OCI-LY1 (cell line): ENCODE measurements around the gene SCYGR3.
A peak's percentile ranks its signal among the peaks of the same experiment; 100 is the strongest.

ENCODE experiments used
- H2AFZ ChIP-seq: fragments of 200-600 bp; sonication (generic), shearing (Covaris generic); 2 replicates; pipeline ENCODE4 v1.6.0; 2014; ENCODE audit warnings: antibody characterized with exemption, mild to moderate bottlenecking, low read length
- H3F3A ChIP-seq: fragments of 200-600 bp; sonication (generic), shearing (Covaris generic); 2 replicates; pipeline ENCODE4 v1.6.0; 2014; ENCODE audit warnings: mild to moderate bottlenecking, antibody characterized with exemption, low read length, moderate library complexity; ENCODE audit not compliant: insufficient read depth
- H3K27ac ChIP-seq: fragments of 200-600 bp; sonication (generic); 2 replicates; pipeline ENCODE4 v1.5.1; 2014; ENCODE audit warnings: low read length, mixed run types, mild to moderate bottlenecking, low read depth; ENCODE audit not compliant: poor library complexity, severe bottlenecking
- H3K27me3 ChIP-seq: fragments of 200-600 bp; sonication (generic); 2 replicates; pipeline ENCODE4 v1.6.0; 2014; ENCODE audit warnings: antibody characterized with exemption, mild to moderate bottlenecking, low read length, moderate library complexity; ENCODE audit not compliant: insufficient read depth
- H3K36me3 ChIP-seq: fragments of 200-600 bp; sonication (generic); 2 replicates; pipeline ENCODE4 v1.6.1; 2014; ENCODE audit warnings: mild to moderate bottlenecking, antibody characterized with exemption, low read length, moderate library complexity, mixed read lengths; ENCODE audit not compliant: insufficient read depth
- H3K4me1 ChIP-seq: fragments of 200-600 bp; sonication (generic); 2 replicates; pipeline ENCODE4 v1.5.1; 2014; ENCODE audit warnings: mild to moderate bottlenecking, low read length, moderate library complexity; ENCODE audit not compliant: insufficient read depth, severe bottlenecking
- H3K4me2 ChIP-seq: fragments of 200-600 bp; sonication (generic), shearing (Covaris generic); 2 replicates; pipeline ENCODE4 v1.6.1; 2014; ENCODE audit warnings: low read length
- H3K4me3 ChIP-seq: fragments of 200-600 bp; sonication (generic); 2 replicates; pipeline ENCODE4 v1.5.1; 2014; ENCODE audit warnings: low read length, low read depth, mild to moderate bottlenecking, mixed read lengths; ENCODE audit not compliant: poor library complexity, severe bottlenecking
- H3K79me2 ChIP-seq: fragments of 200-600 bp; shearing (Covaris generic); 2 replicates; pipeline ENCODE4 v1.6.1; 2016; ENCODE audit warnings: mixed run types, low read length, mixed read lengths; ENCODE audit not compliant: insufficient read depth
- H3K9ac ChIP-seq: fragments of 200-600 bp; sonication (generic), shearing (Covaris generic); 2 replicates; pipeline ENCODE4 v1.6.1; 2014; ENCODE audit warnings: mild to moderate bottlenecking, low read length, mixed read lengths
- H3K9me2 ChIP-seq: fragments of 200-600 bp; sonication (generic), shearing (Covaris generic); 2 replicates; pipeline ENCODE4 v1.6.1; 2014; ENCODE audit warnings: low read depth, mild to moderate bottlenecking, low read length, mixed read lengths
- H3K9me3 ChIP-seq: fragments of 200-600 bp; shearing (Covaris generic); 2 replicates; pipeline ENCODE4 v1.6.1; 2014; ENCODE audit warnings: low read length, mixed read lengths
- H4K20me1 ChIP-seq: fragments of 200-600 bp; sonication (generic), shearing (Covaris generic); 2 replicates; pipeline ENCODE4 v1.6.0; 2016; ENCODE audit warnings: mild to moderate bottlenecking, low read length; ENCODE audit not compliant: insufficient read depth
- CTCF ChIP-seq: fragments of 200-600 bp; sonication (generic), shearing (Covaris generic); IDR thresholded peaks from 2 replicates; pipeline ENCODE4 v1.5.1; 2017; ENCODE audit warnings: mild to moderate bottlenecking, antibody characterized with exemption, low read length, moderate library complexity, mixed read lengths
- EZH2 ChIP-seq: fragments of 200-600 bp; sonication (generic), shearing (Covaris generic); IDR thresholded peaks from 2 replicates; pipeline ENCODE4 v1.8.0; 2017; ENCODE audit warnings: borderline replicate concordance, mixed run types, mild to moderate bottlenecking, antibody characterized with exemption, low read length, moderate library complexity, mixed read lengths

SCYGR3 gene

DNA sequence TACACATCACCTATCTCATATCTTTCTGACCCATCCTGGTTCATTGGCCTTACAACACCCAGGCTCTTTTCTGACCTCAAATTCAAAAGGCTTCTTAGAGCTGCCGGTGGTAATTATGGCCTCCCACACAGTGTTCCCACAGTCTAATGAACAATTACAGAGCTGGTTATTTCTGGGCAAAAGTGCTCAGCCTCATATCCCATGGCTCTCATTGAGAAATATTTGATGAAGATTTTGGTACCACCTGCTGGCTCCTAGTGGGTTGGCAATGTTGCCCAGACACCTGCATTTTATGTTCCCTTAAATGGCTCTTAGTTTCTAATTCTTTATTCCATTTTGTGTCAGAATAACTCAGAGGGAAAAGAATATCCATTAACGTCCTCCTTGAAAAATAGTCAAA is 36.0 kb downstream of the SCYGR3 start:
- no peak overlapping the region for H2AFZ ChIP-seq
- no peak overlapping the region for H3K27ac ChIP-seq
- H3K9ac ChIP-seq, result no peak overlapping the region
- no peaks in the 10 kb centered on the region for H3K79me2 ChIP-seq
- H3K36me3 ChIP-seq, result no peaks in the 10 kb centered on the region
- no peaks in the 10 kb centered on the region for H3K4me1 ChIP-seq
- H3K4me3 ChIP-seq, result no peak overlapping the region
- no peaks in the 10 kb centered on the region for H3K9me2 ChIP-seq
- H3K4me2 ChIP-seq, result no peak overlapping the region
- H3K9me3 ChIP-seq, result 0 out of 2 replicates have a peak, but pooled peaks cover 6% of the 10 kb centered on the region
- H3F3A ChIP-seq, result no peaks in the 10 kb centered on the region
- H3K27me3 ChIP-seq, result no peaks in the 10 kb centered on the region
- H4K20me1 ChIP-seq, result no peaks in the 10 kb centered on the region
- TF ChIP-seq CTCF (peak; percentile 49), EZH2 (no peak)

GRCh38 chr2:227577555-227577954 is 37.1 kb downstream of the SCYGR3 start:
- no peaks in the 10 kb centered on the region for H3K4me1 ChIP-seq
- no peaks in the 10 kb centered on the region for H4K20me1 ChIP-seq
- H3K36me3 ChIP-seq, result no peaks in the 10 kb centered on the region
- 0 out of 2 replicates have a peak, but pooled peaks cover 4% of the 10 kb centered on the region for H3K9me3 ChIP-seq
- H3K27me3 ChIP-seq, result no peaks in the 10 kb centered on the region
- TF ChIP-seq EZH2 (no peak), CTCF (no peak)
- no peaks in the 10 kb centered on the region for H3K9me2 ChIP-seq
- no peak overlapping the region for H3K4me3 ChIP-seq
- H3F3A ChIP-seq, result no peaks in the 10 kb centered on the region
- H2AFZ ChIP-seq, result no peak overlapping the region
- H3K79me2 ChIP-seq, result no peaks in the 10 kb centered on the region
- no peak overlapping the region for H3K4me2 ChIP-seq
- H3K27ac ChIP-seq, result no peak overlapping the region
- no peak overlapping the region for H3K9ac ChIP-seq

DNA sequence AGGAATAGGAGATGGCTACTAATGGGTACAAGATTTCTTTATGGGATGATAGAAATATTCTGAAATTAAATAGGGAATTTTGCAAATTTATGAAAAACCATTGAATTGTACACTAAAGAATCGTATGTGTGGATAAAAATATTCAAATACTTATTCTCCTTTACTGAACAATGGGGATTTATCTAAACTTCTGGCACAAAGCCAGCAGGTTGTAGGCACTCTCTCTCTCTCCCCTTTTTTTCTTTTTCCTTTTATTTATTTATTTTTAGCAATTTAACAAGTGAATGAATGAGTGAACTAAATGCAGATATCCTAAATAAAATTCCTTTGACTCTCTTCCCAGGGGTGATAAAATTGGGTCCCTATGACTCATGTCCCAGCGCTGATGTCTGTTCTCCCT is 37.8 kb downstream of the SCYGR3 start:
- Histone ChIP-seq H3K36me3 (no peaks in the 10 kb centered on the region), H3K4me1 (no peaks in the 10 kb centered on the region), H3K27ac (no peak overlapping the region), H3K4me3 (no peak overlapping the region), H3K9ac (no peak overlapping the region), H2AFZ (no peak overlapping the region), H4K20me1 (no peaks in the 10 kb centered on the region), H3F3A (no peaks in the 10 kb centered on the region), H3K27me3 (no peaks in the 10 kb centered on the region), H3K4me2 (no peak overlapping the region), H3K9me3 (no peaks in the 10 kb centered on the region), H3K79me2 (no peaks in the 10 kb centered on the region), H3K9me2 (no peaks in the 10 kb centered on the region)
- no peak for TF ChIP-seq CTCF
- TF ChIP-seq EZH2, result no peak
